Keratinocyte (primary cell): Measurements from ENCODE around the gene HABP2.

Experiments
- CTCF ChIP-seq, 3 experiments: IDR thresholded peaks in 1 of 3; conservative IDR thresholded peaks in 1 of 3; optimal IDR thresholded peaks in 1 of 3; 2 replicates in 2 of 3; 3 replicates in 1 of 3; pipeline versions ENCODE3 to v1.5.1; 2011; ENCODE audit warnings: low read length in 3 of 3, mild to moderate bottlenecking in 3 of 3, moderate library complexity in 2 of 3, control low read depth in 1 of 3, inconsistent platforms in 1 of 3; ENCODE audit not compliant: insufficient read depth in 2 of 3; ENCODE audit errors: extremely low read depth in 1 of 3
- EZH2 ChIP-seq: IDR thresholded peaks from one replicate; pipeline ENCODE4 v1.6.1; 2012; ENCODE audit warnings: inconsistent platforms, mild to moderate bottlenecking, low read length, moderate library complexity

GRCh38 chr10:113555245-113555644, 2.4 kb downstream of the HABP2 start:
- TF ChIP-seq EZH2 (no peak), CTCF (optimal IDR thresholded peaks at IDR 0.05 in 1 of 3, IDR thresholded peaks at IDR 0.05 in 1 of 3, conservative IDR thresholded peaks at IDR 0.05 in 1 of 3; ENCODE audit: extremely low read depth in 1 of 3, insufficient read depth in 2 of 3, low read length in 3 of 3) (no peak)
